PC-9 (cell line): ENCODE data around the gene COL6A1. TPM values are rescaled to one million over a fixed set of nuclear protein-coding genes. Genes with fewer than 3 reads are reported as not detected.

ENCODE experiments used
- BruUV-seq: library from RNA; stranded (reverse); fragments of 400-500 nt; replicated peaks from 2 replicates; lab custom pipeline; 2021; lab: Mats Ljungman, UMichigan
- CTCF ChIA-PET: fragments of 300-600 bp; sonication (Branson Sonifier 250); formaldehyde crosslinking; loops from one replicate; lab custom pipeline; 2022; ENCODE audit warnings: antibody characterized with exemption; lab: Charles Lee
- POLR2A ChIA-PET: fragments of 300-600 bp; sonication (Branson Sonifier 250); formaldehyde crosslinking; loops from one replicate; lab custom pipeline; 2022; ENCODE audit warnings: antibody characterized with exemption; ENCODE audit not compliant: unreplicated experiment; lab: Charles Lee
- DNase-seq, 2 experiments: peaks; one replicate each; pipeline versions ENCODE4 v3.0.0 to v3.0.0-alpha.2; 2015 to 2022; ENCODE audit warnings: mixed read lengths in 1 of 2
- H2AFZ ChIP-seq: fragments of 200-600 bp; sonication (generic); 2 replicates; pipeline ENCODE4 v1.8.1; 2017; ENCODE audit warnings: antibody characterized with exemption
- H3F3A ChIP-seq: fragments of 200-600 bp; sonication (generic); 2 replicates; pipeline ENCODE4 v1.8.1; 2017; ENCODE audit warnings: antibody characterized with exemption, mild to moderate bottlenecking, low read depth; ENCODE audit not compliant: insufficient read depth
- H3K27ac ChIP-seq: fragments of 200-600 bp; sonication (generic); 2 replicates; pipeline ENCODE4 v1.6.1; 2016; ENCODE audit warnings: mixed run types
- H3K27me3 ChIP-seq: fragments of 200-600 bp; sonication (generic); 2 replicates; pipeline ENCODE4 v1.6.1; 2016; ENCODE audit warnings: low read depth, mixed run types; ENCODE audit not compliant: insufficient read depth
- H3K36me3 ChIP-seq: fragments of 200-600 bp; sonication (generic); 2 replicates; pipeline ENCODE4 v1.6.1; 2016; ENCODE audit warnings: low read depth, mixed run types
- H3K4me1 ChIP-seq: fragments of 200-600 bp; sonication (generic); replicated peaks from 2 replicates; pipeline ENCODE4 v1.6.1; 2016; ENCODE audit warnings: mixed run types; ENCODE audit not compliant: insufficient read depth
- H3K4me2 ChIP-seq: fragments of 200-600 bp; sonication (generic); 2 replicates; pipeline ENCODE4 v1.6.1; 2017; ENCODE audit warnings: mixed run types
- H3K4me3 ChIP-seq: fragments of 200-600 bp; sonication (generic); 2 replicates; pipeline ENCODE4 v1.6.1; 2016; ENCODE audit warnings: mixed run types
- H3K79me2 ChIP-seq: fragments of 200-600 bp; sonication (generic); 2 replicates; pipeline ENCODE4 v1.6.1; 2017; ENCODE audit warnings: low read depth, mixed run types
- H3K9me2 ChIP-seq: fragments of 200-600 bp; sonication (generic); 2 replicates; pipeline ENCODE4 v1.8.1; 2017; ENCODE audit warnings: mild to moderate bottlenecking; ENCODE audit not compliant: insufficient read depth
- H3K9me3 ChIP-seq: fragments of 200-600 bp; sonication (generic); 2 replicates; pipeline ENCODE4 v1.8.1; 2016; ENCODE audit warnings: low read depth; ENCODE audit not compliant: insufficient read depth
- H4K20me1 ChIP-seq: fragments of 200-600 bp; sonication (generic); 2 replicates; pipeline ENCODE4 v1.8.1; 2017; ENCODE audit not compliant: insufficient read depth
- EZH2 ChIP-seq: fragments of 200-600 bp; sonication (generic); IDR thresholded peaks from 2 replicates; pipeline ENCODE4 v1.8.0; 2017; ENCODE audit warnings: antibody characterized with exemption, low read depth
- intact Hi-C: fragments of 100-400 bp; cut with micrococcal nuclease; formaldehyde crosslinking; loops from one replicate; pipeline ENCODE4 v1.10.0; 2022; ENCODE audit not compliant: unreplicated experiment
- total RNA-seq: library from RNA; stranded (reverse); gene quantifications from 2 replicates; pipeline ENCODE4 v1.2.3, GENCODE V29; 2021
- TF ChIP-seq, protein P1 (sequence below): fragments of 200-600 bp; sonication (generic); conservative IDR thresholded peaks from 2 replicates; pipeline ENCODE4 v1.6.1; 2017; ENCODE audit warnings: mixed run types, antibody characterized with exemption, mild to moderate bottlenecking, moderate library complexity

COL6A1 gene
- total RNA-seq, 1 experiment from 2014 or later: 43.1 TPM

DNA sequence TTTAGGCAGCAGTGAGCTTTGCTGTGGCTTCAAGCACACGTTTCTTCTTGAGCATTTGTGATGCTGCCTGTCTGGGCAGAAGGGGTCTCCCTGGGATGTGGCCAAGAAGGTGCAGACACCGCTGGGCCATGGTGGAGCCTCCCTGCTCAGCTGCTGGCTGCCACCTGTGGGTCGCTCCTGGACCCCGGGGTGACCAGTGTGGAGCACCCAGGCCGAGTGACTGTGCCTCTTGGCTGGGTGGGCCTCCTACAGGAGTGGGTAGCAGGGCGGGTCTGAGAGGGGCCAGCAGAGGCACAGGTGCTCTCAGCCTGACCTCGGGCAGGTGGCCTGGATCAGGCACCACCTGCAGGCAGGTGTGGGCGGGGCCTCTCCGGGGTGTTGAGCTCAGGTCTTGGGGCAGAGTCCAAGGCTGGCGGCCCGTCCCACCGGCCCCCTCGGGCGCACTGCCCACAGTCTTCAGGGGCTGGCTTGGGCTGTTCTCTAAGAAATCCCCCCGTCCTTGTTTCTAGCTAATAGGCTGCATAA lies 42.0 kb upstream of the COL6A1 start:
- intact Hi-C loops: no loop called here
- Histone ChIP-seq H3K27me3 (peaks cover 35% of the 10 kb centered on the region), H3K4me2 (no peak overlapping the region), H2AFZ (no peak overlapping the region), H3K79me2 (no peaks in the 10 kb centered on the region), H3K4me1 (no peaks in the 10 kb centered on the region), H3K4me3 (no peak overlapping the region), H3K27ac (no peak overlapping the region), H3F3A (no peaks in the 10 kb centered on the region), H3K9me2 (no peaks in the 10 kb centered on the region), H3K36me3 (no peaks in the 10 kb centered on the region), H3K9me3 (no peaks in the 10 kb centered on the region), H4K20me1 (no peaks in the 10 kb centered on the region)
- CTCF ChIA-PET: no interaction called here
- no peak for DNase-seq
- BruUV-seq: no TSS peak
- POLR2A ChIA-PET: no interaction called here
- no peak for TF ChIP-seq EZH2

DNA sequence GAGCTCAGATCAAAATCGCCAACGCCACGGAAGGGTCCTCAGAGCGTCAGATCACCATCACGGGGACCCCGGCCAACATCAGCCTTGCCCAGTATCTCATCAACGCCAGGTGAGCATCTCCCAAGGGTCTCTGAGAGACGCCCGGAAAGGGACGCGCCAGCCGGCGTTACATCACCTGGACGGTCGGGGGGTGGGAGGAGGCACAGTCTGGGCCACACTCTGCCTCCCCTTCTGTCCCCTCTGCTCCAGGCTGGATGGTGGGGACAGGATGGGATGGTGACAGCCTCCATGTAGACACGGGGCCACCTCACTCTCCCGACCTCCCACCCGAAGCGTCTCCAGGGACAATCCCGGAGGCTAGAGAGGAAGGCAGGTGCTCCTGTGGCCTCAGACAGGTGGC lies 41.5 kb upstream of the COL6A1 start:
- Histone ChIP-seq H3K79me2 (no peaks in the 10 kb centered on the region), H3K9me3 (no peaks in the 10 kb centered on the region), H3K36me3 (no peaks in the 10 kb centered on the region), H3F3A (no peaks in the 10 kb centered on the region), H3K4me2 (no peak overlapping the region), H3K4me1 (no peaks in the 10 kb centered on the region), H4K20me1 (no peaks in the 10 kb centered on the region), H3K27ac (no peak overlapping the region), H3K4me3 (no peak overlapping the region), H3K27me3 (peaks cover 35% of the 10 kb centered on the region), H2AFZ (no peak overlapping the region), H3K9me2 (no peaks in the 10 kb centered on the region)
- DNase-seq: no peak
- intact Hi-C loops: no loop called here
- TF ChIP-seq, protein P1, sequence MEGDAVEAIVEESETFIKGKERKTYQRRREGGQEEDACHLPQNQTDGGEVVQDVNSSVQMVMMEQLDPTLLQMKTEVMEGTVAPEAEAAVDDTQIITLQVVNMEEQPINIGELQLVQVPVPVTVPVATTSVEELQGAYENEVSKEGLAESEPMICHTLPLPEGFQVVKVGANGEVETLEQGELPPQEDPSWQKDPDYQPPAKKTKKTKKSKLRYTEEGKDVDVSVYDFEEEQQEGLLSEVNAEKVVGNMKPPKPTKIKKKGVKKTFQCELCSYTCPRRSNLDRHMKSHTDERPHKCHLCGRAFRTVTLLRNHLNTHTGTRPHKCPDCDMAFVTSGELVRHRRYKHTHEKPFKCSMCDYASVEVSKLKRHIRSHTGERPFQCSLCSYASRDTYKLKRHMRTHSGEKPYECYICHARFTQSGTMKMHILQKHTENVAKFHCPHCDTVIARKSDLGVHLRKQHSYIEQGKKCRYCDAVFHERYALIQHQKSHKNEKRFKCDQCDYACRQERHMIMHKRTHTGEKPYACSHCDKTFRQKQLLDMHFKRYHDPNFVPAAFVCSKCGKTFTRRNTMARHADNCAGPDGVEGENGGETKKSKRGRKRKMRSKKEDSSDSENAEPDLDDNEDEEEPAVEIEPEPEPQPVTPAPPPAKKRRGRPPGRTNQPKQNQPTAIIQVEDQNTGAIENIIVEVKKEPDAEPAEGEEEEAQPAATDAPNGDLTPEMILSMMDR: no peak
- TF ChIP-seq EZH2: no peak
- ChIA-PET POLR2A (no interaction called here), CTCF (no interaction called here)
- BruUV-seq: no TSS peak

DNA sequence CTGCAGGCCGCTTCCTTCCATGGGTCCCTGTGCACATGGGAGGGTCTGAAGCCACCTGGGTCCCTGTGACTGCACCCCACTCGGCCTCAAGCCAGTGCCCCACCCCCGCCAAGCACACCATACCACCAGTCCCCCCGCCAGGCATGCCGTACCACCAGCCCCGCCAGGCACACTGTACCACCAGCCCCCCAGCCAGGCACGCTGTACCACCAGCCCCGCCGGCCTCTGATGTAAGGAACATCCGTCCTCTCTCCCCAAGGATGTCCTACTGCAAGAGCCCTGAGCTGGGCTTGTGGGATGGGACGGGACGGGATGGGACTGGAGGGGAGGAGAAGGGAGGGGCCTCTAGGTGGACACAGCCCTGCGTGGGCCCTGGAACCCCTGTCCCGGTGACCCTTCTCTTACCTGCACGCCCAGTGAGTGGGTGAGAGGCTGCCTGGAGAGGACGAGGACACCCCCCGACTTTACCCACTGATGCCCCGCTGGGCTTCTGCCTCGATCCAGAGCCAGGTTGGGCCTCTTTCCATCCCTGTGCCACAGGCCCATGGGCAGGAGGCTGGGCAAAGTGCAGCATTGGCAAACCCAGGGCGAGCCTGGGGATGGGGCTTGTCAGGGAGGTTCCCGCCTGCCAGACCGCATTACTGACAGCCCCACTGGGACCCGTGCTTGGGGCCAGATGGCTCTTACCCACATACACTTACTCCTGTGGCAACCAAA lies 40.8 kb upstream of the COL6A1 start:
- intact Hi-C loops: no loop called here
- no TSS peak for BruUV-seq
- POLR2A ChIA-PET: no interaction called here

More for the DNA sequence above, 40.8 kb upstream of the COL6A1 start:
- H2AFZ ChIP-seq: no peak overlapping the region
- H3K79me2 ChIP-seq: no peaks in the 10 kb centered on the region
- H3K27me3 ChIP-seq: peaks cover 35% of the 10 kb centered on the region
- H3K9me2 ChIP-seq: no peaks in the 10 kb centered on the region
- H3K9me3 ChIP-seq: no peaks in the 10 kb centered on the region
- DNase-seq: no peak
- no peaks in the 10 kb centered on the region for H3F3A ChIP-seq
- H3K4me3 ChIP-seq: no peak overlapping the region
- H4K20me1 ChIP-seq: no peaks in the 10 kb centered on the region
- no peak for TF ChIP-seq EZH2
- TF ChIP-seq, protein P1: no peak
- H3K36me3 ChIP-seq: no peaks in the 10 kb centered on the region
- CTCF ChIA-PET: no interaction called here
- H3K27ac ChIP-seq: no peak overlapping the region
- no peaks in the 10 kb centered on the region for H3K4me1 ChIP-seq
- no peak overlapping the region for H3K4me2 ChIP-seq
